ENCODE results near the gene FYN.

DNA sequence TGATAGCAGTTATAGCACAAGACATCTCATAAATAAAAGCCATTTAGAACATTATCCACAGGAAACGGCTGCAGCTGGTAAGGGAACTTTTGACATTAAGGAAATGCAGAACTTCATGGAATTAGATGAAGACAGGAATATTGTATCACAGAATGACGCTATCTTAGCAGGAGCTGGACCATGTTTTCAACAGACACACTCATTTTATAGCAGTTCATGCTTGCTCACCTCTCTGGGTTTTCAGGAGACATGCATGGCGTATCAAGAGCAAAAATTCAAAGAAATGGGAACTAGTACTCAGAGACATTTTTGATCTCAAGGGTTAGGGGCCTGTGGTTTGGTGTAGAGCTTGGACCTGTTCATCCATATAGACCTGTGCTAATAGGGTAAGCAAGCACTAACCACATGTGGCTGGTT lies 125.0 kb downstream of the FYN start:
- TF ChIP-seq, protein P1, sequence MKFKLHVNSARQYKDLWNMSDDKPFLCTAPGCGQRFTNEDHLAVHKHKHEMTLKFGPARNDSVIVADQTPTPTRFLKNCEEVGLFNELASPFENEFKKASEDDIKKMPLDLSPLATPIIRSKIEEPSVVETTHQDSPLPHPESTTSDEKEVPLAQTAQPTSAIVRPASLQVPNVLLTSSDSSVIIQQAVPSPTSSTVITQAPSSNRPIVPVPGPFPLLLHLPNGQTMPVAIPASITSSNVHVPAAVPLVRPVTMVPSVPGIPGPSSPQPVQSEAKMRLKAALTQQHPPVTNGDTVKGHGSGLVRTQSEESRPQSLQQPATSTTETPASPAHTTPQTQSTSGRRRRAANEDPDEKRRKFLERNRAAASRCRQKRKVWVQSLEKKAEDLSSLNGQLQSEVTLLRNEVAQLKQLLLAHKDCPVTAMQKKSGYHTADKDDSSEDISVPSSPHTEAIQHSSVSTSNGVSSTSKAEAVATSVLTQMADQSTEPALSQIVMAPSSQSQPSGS (tag by site-specific recombination; IDR thresholded peaks at IDR 0.05; ENCODE audit: low read depth) = no peak
- TF ChIP-seq ZNF23 (tag by site-specific recombination; IDR thresholded peaks at IDR 0.05; ENCODE audit: borderline replicate concordance) (no peak), ZNF121 (tag by site-specific recombination; IDR thresholded peaks at IDR 0.05) (no peak), ZNF707 (tag by site-specific recombination; IDR thresholded peaks at IDR 0.05) (no peak), ZNF670 (tag by site-specific recombination; IDR thresholded peaks at IDR 0.05; ENCODE audit: low read depth) (no peak), ZBTB20 (tag by site-specific recombination; IDR thresholded peaks at IDR 0.05) (no peak), ZBTB7A (tag by site-specific recombination; IDR thresholded peaks at IDR 0.05; ENCODE audit: low read depth) (no peak), ZNF561 (tag by site-specific recombination; IDR thresholded peaks at IDR 0.05; ENCODE audit: borderline replicate concordance) (no peak), ZFP37 (tag by site-specific recombination; IDR thresholded peaks at IDR 0.05) (no peak), MYNN (tag by site-specific recombination; IDR thresholded peaks at IDR 0.05; ENCODE audit: borderline replicate concordance) (no peak)
- TF ChIP-seq, protein P2, sequence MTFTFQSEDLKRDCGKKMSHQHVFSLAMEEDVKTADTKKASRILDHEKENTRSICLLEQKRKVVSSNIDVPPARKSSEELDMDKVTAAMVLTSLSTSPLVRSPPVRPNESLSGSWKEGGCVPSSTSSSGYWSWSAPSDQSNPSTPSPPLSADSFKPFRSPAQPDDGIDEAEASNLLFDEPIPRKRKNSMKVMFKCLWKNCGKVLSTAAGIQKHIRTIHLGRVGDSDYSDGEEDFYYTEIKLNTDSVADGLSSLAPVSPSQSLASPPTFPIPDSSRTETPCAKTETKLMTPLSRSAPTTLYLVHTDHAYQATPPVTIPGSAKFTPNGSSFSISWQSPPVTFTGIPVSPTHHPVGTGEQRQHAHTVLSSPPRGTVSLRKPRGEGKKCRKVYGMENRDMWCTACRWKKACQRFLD (tag by site-specific recombination; IDR thresholded peaks at IDR 0.05) = no peak
- TF ChIP-seq, protein P3, sequence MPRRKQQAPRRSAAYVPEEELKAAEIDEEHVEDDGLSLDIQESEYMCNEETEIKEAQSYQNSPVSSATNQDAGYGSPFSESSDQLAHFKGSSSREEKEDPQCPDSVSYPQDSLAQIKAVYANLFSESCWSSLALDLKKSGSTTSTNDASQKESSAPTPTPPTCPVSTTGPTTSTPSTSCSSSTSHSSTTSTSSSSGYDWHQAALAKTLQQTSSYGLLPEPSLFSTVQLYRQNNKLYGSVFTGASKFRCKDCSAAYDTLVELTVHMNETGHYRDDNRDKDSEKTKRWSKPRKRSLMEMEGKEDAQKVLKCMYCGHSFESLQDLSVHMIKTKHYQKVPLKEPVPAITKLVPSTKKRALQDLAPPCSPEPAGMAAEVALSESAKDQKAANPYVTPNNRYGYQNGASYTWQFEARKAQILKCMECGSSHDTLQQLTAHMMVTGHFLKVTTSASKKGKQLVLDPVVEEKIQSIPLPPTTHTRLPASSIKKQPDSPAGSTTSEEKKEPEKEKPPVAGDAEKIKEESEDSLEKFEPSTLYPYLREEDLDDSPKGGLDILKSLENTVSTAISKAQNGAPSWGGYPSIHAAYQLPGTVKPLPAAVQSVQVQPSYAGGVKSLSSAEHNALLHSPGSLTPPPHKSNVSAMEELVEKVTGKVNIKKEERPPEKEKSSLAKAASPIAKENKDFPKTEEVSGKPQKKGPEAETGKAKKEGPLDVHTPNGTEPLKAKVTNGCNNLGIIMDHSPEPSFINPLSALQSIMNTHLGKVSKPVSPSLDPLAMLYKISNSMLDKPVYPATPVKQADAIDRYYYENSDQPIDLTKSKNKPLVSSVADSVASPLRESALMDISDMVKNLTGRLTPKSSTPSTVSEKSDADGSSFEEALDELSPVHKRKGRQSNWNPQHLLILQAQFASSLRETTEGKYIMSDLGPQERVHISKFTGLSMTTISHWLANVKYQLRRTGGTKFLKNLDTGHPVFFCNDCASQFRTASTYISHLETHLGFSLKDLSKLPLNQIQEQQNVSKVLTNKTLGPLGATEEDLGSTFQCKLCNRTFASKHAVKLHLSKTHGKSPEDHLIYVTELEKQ (tag by site-specific recombination; IDR thresholded peaks at IDR 0.05; ENCODE audit: borderline replicate concordance) = no peak
- TF ChIP-seq, protein P4, sequence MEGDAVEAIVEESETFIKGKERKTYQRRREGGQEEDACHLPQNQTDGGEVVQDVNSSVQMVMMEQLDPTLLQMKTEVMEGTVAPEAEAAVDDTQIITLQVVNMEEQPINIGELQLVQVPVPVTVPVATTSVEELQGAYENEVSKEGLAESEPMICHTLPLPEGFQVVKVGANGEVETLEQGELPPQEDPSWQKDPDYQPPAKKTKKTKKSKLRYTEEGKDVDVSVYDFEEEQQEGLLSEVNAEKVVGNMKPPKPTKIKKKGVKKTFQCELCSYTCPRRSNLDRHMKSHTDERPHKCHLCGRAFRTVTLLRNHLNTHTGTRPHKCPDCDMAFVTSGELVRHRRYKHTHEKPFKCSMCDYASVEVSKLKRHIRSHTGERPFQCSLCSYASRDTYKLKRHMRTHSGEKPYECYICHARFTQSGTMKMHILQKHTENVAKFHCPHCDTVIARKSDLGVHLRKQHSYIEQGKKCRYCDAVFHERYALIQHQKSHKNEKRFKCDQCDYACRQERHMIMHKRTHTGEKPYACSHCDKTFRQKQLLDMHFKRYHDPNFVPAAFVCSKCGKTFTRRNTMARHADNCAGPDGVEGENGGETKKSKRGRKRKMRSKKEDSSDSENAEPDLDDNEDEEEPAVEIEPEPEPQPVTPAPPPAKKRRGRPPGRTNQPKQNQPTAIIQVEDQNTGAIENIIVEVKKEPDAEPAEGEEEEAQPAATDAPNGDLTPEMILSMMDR (tag by site-specific recombination; IDR thresholded peaks at IDR 0.05) = no peak
- TF ChIP-seq, protein P5, sequence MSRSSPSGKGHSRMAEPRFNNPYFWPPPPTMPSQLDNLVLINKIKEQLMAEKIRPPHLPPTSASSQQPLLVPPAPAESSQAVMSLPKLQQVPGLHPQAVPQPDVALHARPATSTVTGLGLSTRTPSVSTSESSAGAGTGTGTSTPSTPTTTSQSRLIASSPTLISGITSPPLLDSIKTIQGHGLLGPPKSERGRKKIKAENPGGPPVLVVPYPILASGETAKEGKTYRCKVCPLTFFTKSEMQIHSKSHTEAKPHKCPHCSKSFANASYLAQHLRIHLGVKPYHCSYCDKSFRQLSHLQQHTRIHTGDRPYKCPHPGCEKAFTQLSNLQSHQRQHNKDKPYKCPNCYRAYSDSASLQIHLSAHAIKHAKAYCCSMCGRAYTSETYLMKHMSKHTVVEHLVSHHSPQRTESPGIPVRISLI (tag by site-specific recombination; IDR thresholded peaks at IDR 0.05) = no peak

All from HEK293 (cell line).